Karpas-422 (cell line): ENCODE measurements around the gene SLC12A7. TPM values are rescaled to one million over a fixed set of nuclear protein-coding genes. Genes with fewer than 3 reads are reported as not detected.
A peak's percentile ranks its signal among the peaks of the same experiment; 100 is the strongest.
"Not testable (repeated sequence)": the region's sequence is repeated elsewhere in the genome, so short reads cannot be mapped to it uniquely, and the experiment has no call there.

ENCODE experiments used
- DNase-seq: peaks from one replicate; pipeline ENCODE4 v3.0.0-alpha.2; 2015
- H2AFZ ChIP-seq: fragments of 200-600 bp; sonication (generic); 2 replicates; pipeline ENCODE4 v1.6.1; 2014; ENCODE audit warnings: antibody characterized with exemption, low read length, mixed read lengths
- H3K27ac ChIP-seq: fragments of 200-600 bp; sonication (generic); 2 replicates; pipeline ENCODE4 v1.5.1; 2014; ENCODE audit warnings: mild to moderate bottlenecking, low read length, moderate library complexity
- H3K27me3 ChIP-seq: fragments of 200-600 bp; sonication (generic); 2 replicates; pipeline ENCODE4 v1.6.1; 2014; ENCODE audit warnings: low read length, mixed read lengths
- H3K36me3 ChIP-seq: fragments of 200-600 bp; sonication (generic); 2 replicates; pipeline ENCODE4 v1.6.1; 2014; ENCODE audit warnings: low read length, mixed read lengths; ENCODE audit not compliant: insufficient read depth
- H3K4me1 ChIP-seq: fragments of 200-600 bp; sonication (generic); 2 replicates; pipeline ENCODE4 v1.6.1; 2014; ENCODE audit warnings: mild to moderate bottlenecking, low read length, mixed read lengths
- H3K4me2 ChIP-seq: fragments of 200-600 bp; sonication (generic); 2 replicates; pipeline ENCODE4 v1.6.1; 2014; ENCODE audit warnings: low read length, low read depth, mild to moderate bottlenecking; ENCODE audit not compliant: poor library complexity, severe bottlenecking
- H3K4me3 ChIP-seq: fragments of 200-600 bp; sonication (generic); 2 replicates; pipeline ENCODE4 v1.5.1; 2014; ENCODE audit warnings: mild to moderate bottlenecking, antibody characterized with exemption, low read length, mixed read lengths
- H3K79me2 ChIP-seq: fragments of 200-600 bp; sonication (generic); 2 replicates; pipeline ENCODE4 v1.6.1; 2014; ENCODE audit warnings: mild to moderate bottlenecking, low read length, mixed read lengths
- H3K9ac ChIP-seq: fragments of 200-600 bp; sonication (generic); 2 replicates; pipeline ENCODE4 v1.6.0; 2014; ENCODE audit warnings: low read length
- H3K9me2 ChIP-seq: fragments of 200-600 bp; sonication (generic), shearing (Covaris generic); replicated peaks from 2 replicates; pipeline ENCODE4 v1.6.0; 2014; ENCODE audit warnings: mild to moderate bottlenecking, low read length, moderate library complexity; ENCODE audit not compliant: insufficient read depth
- H3K9me3 ChIP-seq: fragments of 300-700, 200-600 bp; sonication (generic); 2 replicates; pipeline ENCODE4 v1.6.1; 2014; ENCODE audit warnings: low read length, mixed read lengths
- H4K20me1 ChIP-seq: fragments of 200-600 bp; sonication (generic); 2 replicates; pipeline ENCODE4 v1.6.1; 2014; ENCODE audit warnings: mild to moderate bottlenecking, antibody characterized with exemption, low read length, low read depth; ENCODE audit not compliant: insufficient read depth
- total RNA-seq: library from RNA; depleted of rRNA; stranded (reverse); fragments of >200 nt; shearing (Covaris generic); gene quantifications from 2 replicates; pipeline ENCODE4 v1.2.3, GENCODE V29; 2014; ENCODE audit warnings: low replicate concordance

The SLC12A7 gene
- total RNA-seq, 1 experiment from 2014 or later: not detected

- no peak overlapping the region for H3K9ac ChIP-seq
- no peaks in the 10 kb centered on the region for H3K79me2 ChIP-seq
- H4K20me1 ChIP-seq: no peaks in the 10 kb centered on the region
- no peak overlapping the region for H3K4me3 ChIP-seq
- no peaks in the 10 kb centered on the region for H3K9me2 ChIP-seq
- no peak for DNase-seq
- peaks cover 64% of the 10 kb centered on the region for H3K4me1 ChIP-seq
- no peak overlapping the region; the same call in 1 of the 2 replicates for H3K27ac ChIP-seq
- no peaks in the 10 kb centered on the region for H3K9me3 ChIP-seq
- H2AFZ ChIP-seq: no peak overlapping the region
- no peaks in the 10 kb centered on the region for H3K27me3 ChIP-seq
- H3K36me3 ChIP-seq: no peaks in the 10 kb centered on the region
- peak overlapping the region; percentile 57 for H3K4me2 ChIP-seq
These were observed 20.7 kb upstream of the SLC12A7 start for GRCh38 chr5:1132570-1132969.

DNA sequence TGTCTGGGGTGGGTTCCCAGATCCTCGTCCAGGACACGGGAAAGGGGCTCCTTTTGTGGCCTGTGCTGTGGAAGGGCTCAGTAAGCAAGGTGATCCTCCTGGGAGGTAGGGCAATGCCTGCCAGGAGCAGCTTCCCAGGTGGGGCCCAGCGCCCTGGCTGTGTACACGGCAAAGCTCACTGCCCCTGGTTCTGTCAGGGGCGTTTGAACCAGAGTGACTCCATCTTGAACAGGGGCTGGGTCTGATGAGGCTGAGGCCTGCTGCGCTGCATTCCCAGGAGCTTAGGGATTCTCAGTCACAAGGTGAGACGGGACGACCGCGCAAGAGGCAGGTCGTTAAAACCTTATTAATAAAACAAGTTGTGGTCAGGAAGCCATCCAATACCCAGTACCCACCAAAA is 19.9 kb upstream of the SLC12A7 start:
- no peaks in the 10 kb centered on the region for H4K20me1 ChIP-seq
- no peak overlapping the region for H3K4me3 ChIP-seq
- no peaks in the 10 kb centered on the region for H3K79me2 ChIP-seq
- H3K36me3 ChIP-seq: no peaks in the 10 kb centered on the region
- H2AFZ ChIP-seq: no peak overlapping the region
- no peaks in the 10 kb centered on the region for H3K27me3 ChIP-seq
- H3K9me2 ChIP-seq: no peaks in the 10 kb centered on the region
- peaks cover 64% of the 10 kb centered on the region for H3K4me1 ChIP-seq
- no peak for DNase-seq
- H3K9me3 ChIP-seq: no peaks in the 10 kb centered on the region
- peak overlapping the region; percentile 59; the same call in 1 of the 2 replicates for H3K9ac ChIP-seq
- no peak overlapping the region for H3K27ac ChIP-seq
- peak overlapping the region; percentile 44 for H3K4me2 ChIP-seq

DNA sequence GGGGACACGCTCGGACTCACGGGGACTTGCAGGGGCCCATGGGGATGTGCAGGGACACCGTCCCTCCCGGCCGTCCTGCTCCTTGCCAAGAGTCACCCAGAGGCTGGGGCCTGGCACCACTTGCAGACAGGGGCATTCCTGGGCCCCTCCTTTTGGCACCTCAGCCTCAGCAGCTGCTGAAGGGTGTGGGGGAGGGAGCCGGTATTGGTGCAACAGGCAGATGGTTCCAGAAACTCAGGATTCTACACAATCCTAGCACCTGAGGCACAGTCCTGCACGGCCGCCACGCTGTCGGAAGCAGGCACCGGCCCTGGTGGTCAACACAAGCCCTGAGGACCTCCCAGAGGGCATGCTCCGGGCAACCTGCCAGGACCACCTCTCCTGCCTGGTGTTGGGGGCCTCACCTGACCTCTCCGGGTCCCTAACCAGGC is 19.3 kb upstream of the SLC12A7 start:
- Histone ChIP-seq H3K9me3 (no peaks in the 10 kb centered on the region), H4K20me1 (no peaks in the 10 kb centered on the region), H3K4me3 (peak overlapping the region; percentile 51; the same call in 1 of the 2 replicates), H3K4me2 (peak overlapping the region; percentile 44), H3K9me2 (no peaks in the 10 kb centered on the region), H3K27ac (no peak overlapping the region), H3K36me3 (no peaks in the 10 kb centered on the region), H3K4me1 (peaks cover 64% of the 10 kb centered on the region), H2AFZ (no peak overlapping the region), H3K79me2 (no peaks in the 10 kb centered on the region), H3K27me3 (no peaks in the 10 kb centered on the region), H3K9ac (peak overlapping the region; percentile 59)
- DNase-seq: no peak

GRCh38 chr5:1130218-1130946 is 18.5 kb upstream of the SLC12A7 start:
- Histone ChIP-seq H3K27me3 (no peaks in the 10 kb centered on the region), H3K4me1 (peaks cover 59% of the 10 kb centered on the region), H3K9ac (peak overlapping the region; percentile 59), H3K4me2 (peak overlapping the region; percentile 44), H3K27ac (no peak overlapping the region), H4K20me1 (no peaks in the 10 kb centered on the region), H3K4me3 (peak overlapping the region; percentile 51; the same call in 1 of the 2 replicates), H3K79me2 (no peaks in the 10 kb centered on the region), H2AFZ (no peak overlapping the region), H3K9me2 (no peaks in the 10 kb centered on the region), H3K9me3 (no peaks in the 10 kb centered on the region), H3K36me3 (no peaks in the 10 kb centered on the region)
- DNase-seq: no peak

DNA sequence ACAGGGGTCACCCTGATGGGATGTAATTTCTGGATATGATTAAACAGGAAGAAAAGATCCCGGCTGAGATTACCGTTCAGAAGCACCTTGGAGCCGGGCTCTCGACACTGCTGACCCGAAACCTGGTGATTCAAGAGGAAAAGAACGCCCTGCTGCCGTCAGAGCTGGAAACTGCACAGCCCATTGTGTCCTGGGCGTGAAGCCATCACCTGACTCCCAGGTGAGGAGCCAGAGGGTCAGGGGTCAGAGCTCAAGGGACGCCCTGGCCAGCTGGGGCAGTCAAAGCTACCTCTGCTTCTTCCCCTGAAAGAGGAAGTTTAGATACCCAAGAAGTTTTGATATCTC is 17.8 kb upstream of the SLC12A7 start:
- no peaks in the 10 kb centered on the region for H3K27me3 ChIP-seq

GRCh38 chr5:1128977-1129710 is 17.3 kb upstream of the SLC12A7 start:
- Histone ChIP-seq H3K4me3 (no peak overlapping the region), H4K20me1 (no peaks in the 10 kb centered on the region), H3K4me1 (peaks cover 46% of the 10 kb centered on the region), H3K27ac (no peak overlapping the region), H3K27me3 (no peaks in the 10 kb centered on the region), H3K4me2 (no peak overlapping the region), H2AFZ (no peak overlapping the region), H3K36me3 (no peaks in the 10 kb centered on the region), H3K9me2 (no peaks in the 10 kb centered on the region), H3K79me2 (no peaks in the 10 kb centered on the region), H3K9ac (no peak overlapping the region), H3K9me3 (no peaks in the 10 kb centered on the region; the same call in 1 of the 2 replicates)
- no peak for DNase-seq

More for the DNA sequence above, 17.8 kb upstream of the SLC12A7 start:
- H3K4me2 ChIP-seq: peak overlapping the region; percentile 44
- no peaks in the 10 kb centered on the region for H3K9me2 ChIP-seq
- H3K4me1 ChIP-seq: peaks cover 52% of the 10 kb centered on the region
- no peaks in the 10 kb centered on the region for H3K9me3 ChIP-seq
- H3K9ac ChIP-seq: no peak overlapping the region
- H3K79me2 ChIP-seq: no peaks in the 10 kb centered on the region
- no peak overlapping the region for H2AFZ ChIP-seq
- no peak overlapping the region for H3K27ac ChIP-seq
- no peaks in the 10 kb centered on the region for H3K36me3 ChIP-seq
- no peak for DNase-seq
- H4K20me1 ChIP-seq: no peaks in the 10 kb centered on the region
- H3K4me3 ChIP-seq: no peak overlapping the region; the same call in 1 of the 2 replicates

GRCh38 chr5:1127959-1128785 is 16.3 kb upstream of the SLC12A7 start:
- no peaks in the 10 kb centered on the region for H4K20me1 ChIP-seq
- no peak for DNase-seq
- no peak overlapping the region for H3K9ac ChIP-seq
- no peak overlapping the region for H3K27ac ChIP-seq
- peaks cover 40% of the 10 kb centered on the region for H3K4me1 ChIP-seq
- H2AFZ ChIP-seq: no peak overlapping the region
- no peaks in the 10 kb centered on the region for H3K79me2 ChIP-seq
- no peaks in the 10 kb centered on the region; the same call in 1 of the 2 replicates for H3K9me3 ChIP-seq
- no peak overlapping the region for H3K4me3 ChIP-seq
- no peak overlapping the region for H3K4me2 ChIP-seq
- H3K9me2 ChIP-seq: no peaks in the 10 kb centered on the region
- no peaks in the 10 kb centered on the region for H3K27me3 ChIP-seq
- H3K36me3 ChIP-seq: no peaks in the 10 kb centered on the region

DNA sequence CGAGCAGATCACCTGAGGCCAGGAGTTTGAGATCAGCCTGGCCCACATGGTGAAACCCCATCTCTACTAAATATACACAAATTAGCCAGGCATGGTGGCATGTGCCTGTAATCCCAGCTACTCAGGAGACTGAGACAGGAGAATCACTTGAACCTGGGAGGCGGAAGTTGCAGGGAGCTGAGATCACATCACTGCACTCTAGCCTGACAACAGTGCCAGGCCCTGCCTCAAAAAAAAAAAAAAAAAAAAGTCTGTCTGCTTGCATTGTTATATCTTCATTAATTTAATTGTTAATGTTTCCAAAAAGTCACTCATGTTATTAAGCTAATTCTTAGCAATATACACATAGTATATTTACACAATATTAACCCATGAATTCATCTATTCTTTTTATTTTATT is 13.8 kb upstream of the SLC12A7 start:
- not testable (repeated sequence) for H3K79me2 ChIP-seq, H3K9ac ChIP-seq, H3K4me2 ChIP-seq, DNase-seq, H3K9me2 ChIP-seq, H4K20me1 ChIP-seq, H3K27me3 ChIP-seq, H3K4me3 ChIP-seq, H3K9me3 ChIP-seq, H2AFZ ChIP-seq, H3K36me3 ChIP-seq, H3K27ac ChIP-seq
- peaks cover 15% of the 10 kb centered on the region for H3K4me1 ChIP-seq
